Hindlimb muscle (tissue), 1 donor: ENCODE results near the gene MFRP. TPM values are rescaled to one million over a fixed set of nuclear protein-coding genes. Genes with fewer than 3 reads are reported as not detected.
A peak's percentile ranks its signal among the peaks of the same experiment; 100 is the strongest.

Source experiments
- DNase-seq: peaks from one replicate; pipeline ENCODE4 v3.0.0-alpha.2; 2013
- polyA plus RNA-seq: library from polyadenylated mRNA; unstranded; fragments of 120-200 nt; gene quantifications from one replicate; pipeline ENCODE4 v1.2.1, GENCODE V29; 2013; ENCODE audit not compliant: insufficient read length

Gene MFRP
- polyA plus RNA-seq, 1 donor = not detected

GRCh38 chr11:119356349-119357031 is 10.0 kb upstream of the MFRP start:
- peak; percentile 88 for DNase-seq

GRCh38 chr11:119355091-119355843 is 8.8 kb upstream of the MFRP start:
- no peak for DNase-seq

GRCh38 chr11:119352857-119353260 is 6.4 kb upstream of the MFRP start:
- no peak for DNase-seq

- no peak for DNase-seq
These were observed 4.7 kb upstream of the MFRP start for GRCh38 chr11:119351232-119351631.

GRCh38 chr11:119350302-119350701 is 3.8 kb upstream of the MFRP start:
- no peak for DNase-seq

GRCh38 chr11:119347940-119348605 is 1.6 kb upstream of the MFRP start:
- no peak for DNase-seq

GRCh38 chr11:119347242-119347641 is 737 bp upstream of the MFRP start:
- no peak for DNase-seq

GRCh38 chr11:119345685-119346084 is 820 bp downstream of the MFRP start:
- DNase-seq = no peak

- DNase-seq = no peak
These were observed 2.1 kb downstream of the MFRP start for GRCh38 chr11:119344291-119345010.

GRCh38 chr11:119343726-119344125 is 2.8 kb downstream of the MFRP start:
- DNase-seq = no peak

- no peak for DNase-seq
These were observed 4.0 kb downstream of the MFRP start for GRCh38 chr11:119342362-119343130.

- no peak for DNase-seq
These were observed 4.5 kb downstream of the MFRP start for GRCh38 chr11:119342023-119342300.

GRCh38 chr11:119341222-119342022 is 5.1 kb downstream of the MFRP start:
- no peak for DNase-seq

GRCh38 chr11:119340335-119341221 is 5.9 kb downstream of the MFRP start, which contains the start of gene C1QTNF5:
Gene C1QTNF5, minus strand, starts transcription at chr11:119340883. Its CDS starts 486 bp downstream, at chr11:119340397.
- DNase-seq = peak; percentile 92

GRCh38 chr11:119339589-119340334 is 6.7 kb downstream of the MFRP start:
- peak; percentile 85 for DNase-seq

GRCh38 chr11:119338965-119339588 is 7.4 kb downstream of the MFRP start:
- DNase-seq = no peak

- peak; percentile 79 for DNase-seq
These were observed 8.1 kb downstream of the MFRP start for GRCh38 chr11:119338318-119338890.

- DNase-seq = no peak
These were observed 8.8 kb downstream of the MFRP start for GRCh38 chr11:119337581-119338317.
